Adrenal gland (tissue), 12 donors: ENCODE measurements around the gene ANKRD13A. TPM values are rescaled to one million over a fixed set of nuclear protein-coding genes. Genes with fewer than 3 reads are reported as not detected.
"Not testable (repeated sequence)": the region's sequence is repeated elsewhere in the genome, so short reads cannot be mapped to it uniquely, and the experiment has no call there.

Experiments used
- DNase-seq, 7 donors: peaks; one replicate each; pipeline ENCODE4 v3.0.0-alpha.2; 2019 to 2020
- H3K27ac ChIP-seq, 5 donors: fragments of 200-600 bp; sonication (generic) in 4 of 5; 1 replicate in 3 of 5; 2 replicates in 2 of 5; pipeline versions ENCODE4 v1.5.1 to v1.8.0; 2016 to 2020; ENCODE audit warnings: mild to moderate bottlenecking in 1 of 5
- H3K27me3 ChIP-seq: fragments of 200-600 bp; 2 replicates; pipeline ENCODE4 v1.8.0; 2021
- H3K36me3 ChIP-seq, 2 donors: fragments of 200-600 bp; replicated peaks in 1 of 2; 1 replicate in 1 of 2; 2 replicates in 1 of 2; pipeline versions ENCODE4 v1.5.1 to v1.8.0; 2018 to 2022
- H3K4me1 ChIP-seq, 2 donors: fragments of 200-600 bp; replicated peaks in 1 of 2; 1 replicate in 1 of 2; 2 replicates in 1 of 2; pipeline versions ENCODE4 v1.5.1 to v1.8.0; 2018 to 2021
- H3K4me3 ChIP-seq, 4 donors: fragments of 200-600 bp; sonication (generic) in 3 of 4; one replicate each; pipeline ENCODE4 v1.5.1; 2016 to 2018
- H3K9me3 ChIP-seq, 3 donors: fragments of 200-600 bp; sonication (generic) in 1 of 3; replicated peaks in 1 of 3; 1 replicate in 2 of 3; 2 replicates in 1 of 3; pipeline versions ENCODE4 v1.5.1 to v1.8.0; 2016 to 2021
- CTCF ChIP-seq, 6 experiments: fragments of 450-650 bp in 4 of 6; fragments of 200-600 bp in 2 of 6; sonication (generic) in 1 of 6; IDR thresholded peaks; 1 replicate in 5 of 6; 2 replicates in 1 of 6; pipeline versions ENCODE4 v1.5.1 to v1.8.0; 2016 to 2021; ENCODE audit warnings: antibody characterized with exemption in 6 of 6, mild to moderate bottlenecking in 2 of 6, moderate library complexity in 1 of 6
- POLR2A ChIP-seq, 2 donors: fragments of 450-650 bp; IDR thresholded peaks; one replicate each; pipeline ENCODE4 v1.6.1; 2017; ENCODE audit warnings: antibody characterized with exemption in 2 of 2, mild to moderate bottlenecking in 2 of 2, moderate library complexity in 1 of 2
- WGBS, 4 donors: extraction: QIAGEN DNeasy Blood & Tissue Kit in 2 of 4; methylation state at CpG; one replicate each; pipeline versions ENCODE4 v1.1.5 to v1.1.7; 2013 to 2017; 5-methylcytosine and 5-hydroxymethylcytosine counted together
- intact Hi-C, 2 donors: fragments of 100-400 bp; cut with DNase I; formaldehyde crosslinking; loops; one replicate each; pipeline versions ENCODE4 v1.14.1 to v1.15.0; 2022 to 2023
- polyA plus RNA-seq, 3 donors: library from polyadenylated mRNA; stranded (reverse); fragments of 200-250 nt in 2 of 3; fragments of 350-450 nt in 1 of 3; fragmentation: Illumina TruSeq in 1 of 3; extraction: RNeasy Lipid Tissue Mini Kit (QIAGEN cat#74804) in 1 of 3; gene quantifications; one replicate each; pipeline ENCODE4 v1.2.3, GENCODE V29; 2013 to 2014
- total RNA-seq, 9 donors: library from RNA; depleted of rRNA in 4 of 9; stranded (reverse); fragments of >200 nt in 4 of 9; fragments of 120-200 nt in 1 of 9; fragmentation: NEBNext Ultra II Directional in 1 of 9; extraction: Animal tissue kit (Norgen Biotek cat#: 25700) in 1 of 9; gene quantifications; one replicate each; pipeline versions ENCODE4 v1.1.0 to v1.2.4, GENCODE V29; 2013 to 2023
- donor health status: healthy with polysubstance abuse.
- donor health status: Bipolar disorder and iron deficiency.
- donor health status: DM: yes; HTN: yes; CAD: no.
- donor health status: DM: no; HTN: no; CAD: no.
- donor health status: DM: no; HTN: no; CAD: no.
- donor health status: DM: yes; HTN: yes; CAD: no.

Gene ANKRD13A
- total and polyA plus RNA-seq, 12 donors: 17.1 to 84.5 (median 41.7) TPM

GRCh38 chr12:110005319-110005973, 6.2 kb downstream of the ANKRD13A start:
- WGBS, 4 donors: 91 to 97% (median 93%) methylated on average over 7 of the region's 7 CpGs
- H3K4me1 ChIP-seq: peaks cover under 1 to 13% of the 10 kb centered on the region in 2 donors
- H3K4me3 ChIP-seq: no peak overlapping the region
- intact Hi-C loops: no loop called here
- H3K36me3 ChIP-seq: no peaks in the 10 kb centered on the region
- no peak for TF ChIP-seq CTCF (IDR thresholded peaks at IDR 0.05)
- TF ChIP-seq POLR2A (IDR thresholded peaks at IDR 0.05): no peak
- DNase-seq: no peak
- no peaks in the 10 kb centered on the region for H3K9me3 ChIP-seq
- no peak overlapping the region for H3K27ac ChIP-seq
- no peaks in the 10 kb centered on the region for H3K27me3 ChIP-seq

- Histone ChIP-seq H3K4me1 (peaks cover 4 to 16% of the 10 kb centered on the region in 2 donors), H3K27ac (no peak overlapping the region), H3K9me3 (no peaks in the 10 kb centered on the region), H3K36me3 (no peaks in the 10 kb centered on the region), H3K27me3 (no peaks in the 10 kb centered on the region), H3K4me3 (no peak overlapping the region)
- TF ChIP-seq CTCF (IDR thresholded peaks at IDR 0.05) (no peak), POLR2A (IDR thresholded peaks at IDR 0.05) (no peak)
- 92 to 99% (median 98%) methylated on average over 4 of the region's 4 CpGs for WGBS, 4 donors
- no peak for DNase-seq
- intact Hi-C loops: no loop called here
Observed at GRCh38 chr12:110006115-110006514, 6.9 kb downstream of the ANKRD13A start.

- no peak overlapping the region for H3K4me3 ChIP-seq
- H3K27ac ChIP-seq: no peak overlapping the region
- peaks cover 5 to 11% of the 10 kb centered on the region in 2 donors for H3K4me1 ChIP-seq
- no peak for DNase-seq
- H3K9me3 ChIP-seq: no peaks in the 10 kb centered on the region
- TF ChIP-seq POLR2A (IDR thresholded peaks at IDR 0.05) (no peak), CTCF (IDR thresholded peaks at IDR 0.05) (no peak)
- intact Hi-C loops: no loop called here
- no peaks in the 10 kb centered on the region for H3K27me3 ChIP-seq
- H3K36me3 ChIP-seq: no peaks in the 10 kb centered on the region
Observed at GRCh38 chr12:110007881-110008280, 8.7 kb downstream of the ANKRD13A start.

- H3K27me3 ChIP-seq, H3K27ac ChIP-seq, DNase-seq, H3K36me3 ChIP-seq, intact Hi-C loops, H3K4me3 ChIP-seq, H3K9me3 ChIP-seq: not testable (repeated sequence)
- peaks cover 5 to 11% of the 10 kb centered on the region in 2 donors for H3K4me1 ChIP-seq
- WGBS, 4 donors: 92 to 96% (median 93%) methylated on average over 15 of the region's 15 CpGs
Observed at GRCh38 chr12:110008681-110009398, 9.6 kb downstream of the ANKRD13A start.
